Adrenal gland (tissue), 12 donors: Measurements from ENCODE around the gene NFKB2. TPM values are rescaled to one million over a fixed set of nuclear protein-coding genes. Genes with fewer than 3 reads are reported as not detected.

Experiments
- DNase-seq, 7 donors: peaks; one replicate each; pipeline ENCODE4 v3.0.0-alpha.2; 2019 to 2020
- H3K27ac ChIP-seq, 5 donors: fragments of 200-600 bp; sonication (generic) in 4 of 5; 1 replicate in 3 of 5; 2 replicates in 2 of 5; pipeline versions ENCODE4 v1.5.1 to v1.8.0; 2016 to 2020; ENCODE audit warnings: mild to moderate bottlenecking in 1 of 5
- H3K27me3 ChIP-seq: fragments of 200-600 bp; 2 replicates; pipeline ENCODE4 v1.8.0; 2021
- H3K36me3 ChIP-seq, 2 donors: fragments of 200-600 bp; replicated peaks in 1 of 2; 1 replicate in 1 of 2; 2 replicates in 1 of 2; pipeline versions ENCODE4 v1.5.1 to v1.8.0; 2018 to 2022
- H3K4me1 ChIP-seq, 2 donors: fragments of 200-600 bp; replicated peaks in 1 of 2; 1 replicate in 1 of 2; 2 replicates in 1 of 2; pipeline versions ENCODE4 v1.5.1 to v1.8.0; 2018 to 2021
- H3K4me3 ChIP-seq, 4 donors: fragments of 200-600 bp; sonication (generic) in 3 of 4; one replicate each; pipeline ENCODE4 v1.5.1; 2016 to 2018
- H3K9me3 ChIP-seq, 3 donors: fragments of 200-600 bp; sonication (generic) in 1 of 3; replicated peaks in 1 of 3; 1 replicate in 2 of 3; 2 replicates in 1 of 3; pipeline versions ENCODE4 v1.5.1 to v1.8.0; 2016 to 2021
- POLR2A ChIP-seq, 2 donors: fragments of 450-650 bp; IDR thresholded peaks; one replicate each; pipeline ENCODE4 v1.6.1; 2017; ENCODE audit warnings: antibody characterized with exemption in 2 of 2, mild to moderate bottlenecking in 2 of 2, moderate library complexity in 1 of 2
- WGBS, 4 donors: extraction: QIAGEN DNeasy Blood & Tissue Kit in 2 of 4; methylation state at CpG; one replicate each; pipeline versions ENCODE4 v1.1.5 to v1.1.7; 2013 to 2017; 5-methylcytosine and 5-hydroxymethylcytosine counted together
- intact Hi-C, 2 donors: fragments of 100-400 bp; cut with DNase I; formaldehyde crosslinking; loops; one replicate each; pipeline versions ENCODE4 v1.14.1 to v1.15.0; 2022 to 2023
- polyA plus RNA-seq, 3 donors: library from polyadenylated mRNA; stranded (reverse); fragments of 200-250 nt in 2 of 3; fragments of 350-450 nt in 1 of 3; fragmentation: Illumina TruSeq in 1 of 3; extraction: RNeasy Lipid Tissue Mini Kit (QIAGEN cat#74804) in 1 of 3; gene quantifications; one replicate each; pipeline ENCODE4 v1.2.3, GENCODE V29; 2013 to 2014
- total RNA-seq, 9 donors: library from RNA; depleted of rRNA in 4 of 9; stranded (reverse); fragments of >200 nt in 4 of 9; fragments of 120-200 nt in 1 of 9; fragmentation: NEBNext Ultra II Directional in 1 of 9; extraction: Animal tissue kit (Norgen Biotek cat#: 25700) in 1 of 9; gene quantifications; one replicate each; pipeline versions ENCODE4 v1.1.0 to v1.2.4, GENCODE V29; 2013 to 2023
- TF ChIP-seq, protein P1 (sequence below), 6 experiments: fragments of 450-650 bp in 4 of 6; fragments of 200-600 bp in 2 of 6; sonication (generic) in 1 of 6; IDR thresholded peaks; 1 replicate in 5 of 6; 2 replicates in 1 of 6; pipeline versions ENCODE4 v1.5.1 to v1.8.0; 2016 to 2021; ENCODE audit warnings: antibody characterized with exemption in 6 of 6, mild to moderate bottlenecking in 2 of 6, moderate library complexity in 1 of 6
- donor health status: healthy with polysubstance abuse.
- donor health status: Bipolar disorder and iron deficiency.
- donor health status: DM: yes; HTN: yes; CAD: no.
- donor health status: DM: no; HTN: no; CAD: no.
- donor health status: DM: no; HTN: no; CAD: no.
- donor health status: DM: yes; HTN: yes; CAD: no.

NFKB2 gene
- total and polyA plus RNA-seq, 12 donors = 14.3 to 92.6 (median 29.6) TPM

DNA sequence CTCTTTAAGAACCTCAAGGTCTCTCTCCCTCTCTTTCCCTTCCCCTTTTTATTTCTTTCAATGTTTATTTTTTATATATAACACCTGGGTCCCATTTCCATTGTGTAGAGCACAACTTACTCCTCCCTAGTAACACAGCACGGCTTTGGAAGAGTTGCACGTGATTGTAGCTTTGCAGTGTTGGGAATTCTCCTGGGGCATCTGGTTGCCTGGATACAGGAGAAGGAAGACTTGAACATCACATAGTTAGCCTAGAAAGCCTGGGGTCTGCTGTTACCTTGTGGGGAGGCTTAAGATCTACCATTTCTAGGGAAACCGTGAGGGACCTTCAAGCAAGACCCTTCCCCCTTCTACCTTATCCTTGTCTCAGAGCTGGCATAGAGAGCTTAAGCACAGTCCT, 41.1 kb upstream of the NFKB2 start:
- 80 to 91% (median 89%) methylated on average over 2 to 3 of the region's 3 CpGs for WGBS, 4 donors
- no peaks in the 10 kb centered on the region for H3K27me3 ChIP-seq
- intact Hi-C loops = no loop called here
- TF ChIP-seq, protein P1, sequence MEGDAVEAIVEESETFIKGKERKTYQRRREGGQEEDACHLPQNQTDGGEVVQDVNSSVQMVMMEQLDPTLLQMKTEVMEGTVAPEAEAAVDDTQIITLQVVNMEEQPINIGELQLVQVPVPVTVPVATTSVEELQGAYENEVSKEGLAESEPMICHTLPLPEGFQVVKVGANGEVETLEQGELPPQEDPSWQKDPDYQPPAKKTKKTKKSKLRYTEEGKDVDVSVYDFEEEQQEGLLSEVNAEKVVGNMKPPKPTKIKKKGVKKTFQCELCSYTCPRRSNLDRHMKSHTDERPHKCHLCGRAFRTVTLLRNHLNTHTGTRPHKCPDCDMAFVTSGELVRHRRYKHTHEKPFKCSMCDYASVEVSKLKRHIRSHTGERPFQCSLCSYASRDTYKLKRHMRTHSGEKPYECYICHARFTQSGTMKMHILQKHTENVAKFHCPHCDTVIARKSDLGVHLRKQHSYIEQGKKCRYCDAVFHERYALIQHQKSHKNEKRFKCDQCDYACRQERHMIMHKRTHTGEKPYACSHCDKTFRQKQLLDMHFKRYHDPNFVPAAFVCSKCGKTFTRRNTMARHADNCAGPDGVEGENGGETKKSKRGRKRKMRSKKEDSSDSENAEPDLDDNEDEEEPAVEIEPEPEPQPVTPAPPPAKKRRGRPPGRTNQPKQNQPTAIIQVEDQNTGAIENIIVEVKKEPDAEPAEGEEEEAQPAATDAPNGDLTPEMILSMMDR (IDR thresholded peaks at IDR 0.05) = no peak
- TF ChIP-seq POLR2A (IDR thresholded peaks at IDR 0.05) = no peak
- no peak overlapping the region for H3K4me3 ChIP-seq
- H3K4me1 ChIP-seq = no peaks in the 10 kb centered on the region
- no peak overlapping the region for H3K27ac ChIP-seq
- DNase-seq = no peak
- H3K36me3 ChIP-seq = peaks cover 0 to 83% of the 10 kb centered on the region in 2 donors
- H3K9me3 ChIP-seq = no peaks in the 10 kb centered on the region

DNA sequence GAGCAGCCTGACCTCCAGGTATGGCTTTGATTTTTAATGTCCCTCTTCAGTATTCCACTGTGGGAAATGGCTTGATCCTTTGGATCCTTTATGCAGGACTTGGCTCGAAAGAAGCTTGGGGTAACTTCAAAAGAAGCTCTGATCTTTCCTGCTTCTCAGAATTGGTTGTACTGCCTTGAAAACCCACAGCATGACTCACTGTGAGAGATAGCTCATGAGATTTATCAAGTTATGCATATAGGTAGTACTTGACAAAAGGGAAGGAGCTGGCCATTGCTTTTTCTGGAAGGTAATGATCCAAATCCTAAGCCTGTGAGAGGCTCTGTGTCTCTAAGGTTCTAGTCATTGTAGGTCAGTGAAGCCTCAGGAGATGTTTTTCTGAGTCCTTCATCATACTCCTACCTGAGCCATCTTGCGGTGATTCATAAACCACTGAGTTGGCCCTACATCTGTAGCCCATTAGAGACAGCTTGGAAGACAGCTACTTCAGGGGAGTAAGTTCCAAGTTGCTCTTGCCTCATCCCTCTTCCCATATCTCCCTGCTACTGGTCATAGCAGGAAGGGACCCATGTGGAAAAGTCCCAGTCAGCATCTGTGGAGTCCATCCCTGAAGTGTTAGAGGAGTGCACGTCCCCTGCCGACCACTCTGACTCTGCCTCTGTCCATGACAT, 36.7 kb upstream of the NFKB2 start:
- Histone ChIP-seq H3K27me3 (no peaks in the 10 kb centered on the region), H3K27ac (no peak overlapping the region), H3K9me3 (no peaks in the 10 kb centered on the region), H3K36me3 (peaks cover 0 to 96% of the 10 kb centered on the region in 2 donors), H3K4me3 (no peak overlapping the region), H3K4me1 (no peaks in the 10 kb centered on the region)
- TF ChIP-seq, protein P1 (IDR thresholded peaks at IDR 0.05) = no peak
- WGBS, 4 donors = 87 to 96% (median 92%) methylated on average over 2 to 4 of the region's 4 CpGs
- DNase-seq = no peak
- intact Hi-C loops = no loop called here

DNA sequence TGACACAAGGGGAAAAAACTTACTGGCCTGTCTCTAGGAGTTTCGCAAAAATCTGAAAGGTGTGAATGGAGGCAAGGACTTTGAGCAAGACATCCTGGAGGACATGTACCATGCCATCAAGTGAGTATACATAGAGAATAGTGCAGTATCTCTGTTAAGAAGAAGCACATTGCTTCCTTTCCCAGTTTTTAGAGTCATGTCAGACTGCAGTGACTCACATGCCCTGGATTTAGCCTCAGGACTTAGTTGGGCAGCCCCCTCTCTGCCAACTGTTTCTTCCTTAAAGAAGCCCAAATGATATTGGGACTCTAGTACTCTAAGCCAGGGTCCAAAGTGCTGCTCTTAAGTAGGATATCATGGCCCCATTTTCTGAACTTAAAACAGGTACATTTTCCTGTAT, 28.1 kb upstream of the NFKB2 start:
- Histone ChIP-seq H3K9me3 (no peaks in the 10 kb centered on the region), H3K4me1 (no peaks in the 10 kb centered on the region), H3K36me3 (peaks cover 0 to 99% of the 10 kb centered on the region in 2 donors), H3K4me3 (no peak overlapping the region), H3K27ac (no peak overlapping the region), H3K27me3 (no peaks in the 10 kb centered on the region)
- no peak for DNase-seq
- TF ChIP-seq, protein P1 (IDR thresholded peaks at IDR 0.05) = no peak
- intact Hi-C loops = no loop called here
- WGBS, 4 donors = 80 to 100% (median 95%) methylated on average over 1 of the region's 1 CpG

DNA sequence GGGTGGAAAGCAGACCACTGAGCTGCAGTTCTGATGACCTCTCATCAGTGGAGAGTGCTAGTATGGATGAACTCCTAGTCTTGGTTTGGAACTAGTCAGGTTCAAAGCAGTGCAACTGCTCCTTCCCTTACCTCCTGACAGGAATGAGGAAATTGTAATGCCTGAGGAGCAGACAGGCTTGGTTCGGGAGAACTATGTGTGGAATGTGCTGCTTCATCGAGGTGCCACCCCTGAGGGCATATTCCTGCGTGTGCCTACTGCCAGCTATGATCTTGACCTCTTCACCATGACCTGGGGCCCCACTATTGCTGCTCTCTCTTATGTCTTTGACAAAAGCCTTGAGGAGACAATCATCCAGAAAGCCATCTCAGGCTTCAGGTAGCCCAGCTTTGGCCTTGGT, 27.4 kb upstream of the NFKB2 start:
- Histone ChIP-seq H3K4me3 (no peak overlapping the region), H3K36me3 (peaks cover 0 to 93% of the 10 kb centered on the region in 2 donors), H3K27me3 (no peaks in the 10 kb centered on the region), H3K4me1 (no peaks in the 10 kb centered on the region), H3K27ac (no peak overlapping the region), H3K9me3 (no peaks in the 10 kb centered on the region)
- WGBS, 4 donors = 67 to 85% (median 76%) methylated on average over 3 of the region's 3 CpGs
- DNase-seq = no peak
- no peak for TF ChIP-seq POLR2A (IDR thresholded peaks at IDR 0.05)
- TF ChIP-seq, protein P1 (IDR thresholded peaks at IDR 0.05) = no peak
- intact Hi-C loops = no loop called here
